AG09319 (cell line): ENCODE measurements around the gene HDHD3.
"Not testable (repeated sequence)": the region's sequence is repeated elsewhere in the genome, so short reads cannot be mapped to it uniquely, and the experiment has no call there.

Experiments
- DNase-seq: peaks from one replicate; pipeline ENCODE4 v3.0.0-alpha.2; 2010; ENCODE audit warnings: low read depth; ENCODE audit errors: extremely low read depth
- CTCF ChIP-seq: IDR thresholded peaks from 2 replicates; pipeline ENCODE4 v1.5.1; 2011; ENCODE audit warnings: low read depth, mild to moderate bottlenecking, inconsistent platforms, low read length, moderate library complexity

Gene HDHD3

DNA sequence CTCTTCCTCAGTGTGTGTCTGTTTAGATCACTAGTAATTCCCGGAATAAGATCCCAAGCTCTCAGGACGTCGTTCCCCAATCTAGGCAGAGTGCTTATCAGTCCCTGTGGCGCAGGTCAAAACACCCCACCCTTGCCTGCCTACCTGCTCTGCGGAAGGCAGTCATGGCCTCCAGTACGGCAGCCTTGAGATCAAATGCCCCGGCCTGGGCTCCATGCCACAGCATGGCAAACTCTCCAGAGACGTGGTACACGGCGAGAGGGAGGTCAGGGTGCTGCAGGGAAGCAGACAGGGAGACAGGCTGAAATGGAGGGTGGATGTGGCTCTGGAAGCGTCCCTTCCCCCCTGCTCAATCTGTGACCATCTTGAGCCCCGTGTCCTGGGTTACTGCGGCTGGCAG is 12.0 kb upstream of the HDHD3 start:
- TF ChIP-seq CTCF = no peak
- no peak for DNase-seq

GRCh38 chr9:113387560-113388230 is 10.9 kb upstream of the HDHD3 start:
- DNase-seq = no peak
- TF ChIP-seq CTCF = no peak

DNA sequence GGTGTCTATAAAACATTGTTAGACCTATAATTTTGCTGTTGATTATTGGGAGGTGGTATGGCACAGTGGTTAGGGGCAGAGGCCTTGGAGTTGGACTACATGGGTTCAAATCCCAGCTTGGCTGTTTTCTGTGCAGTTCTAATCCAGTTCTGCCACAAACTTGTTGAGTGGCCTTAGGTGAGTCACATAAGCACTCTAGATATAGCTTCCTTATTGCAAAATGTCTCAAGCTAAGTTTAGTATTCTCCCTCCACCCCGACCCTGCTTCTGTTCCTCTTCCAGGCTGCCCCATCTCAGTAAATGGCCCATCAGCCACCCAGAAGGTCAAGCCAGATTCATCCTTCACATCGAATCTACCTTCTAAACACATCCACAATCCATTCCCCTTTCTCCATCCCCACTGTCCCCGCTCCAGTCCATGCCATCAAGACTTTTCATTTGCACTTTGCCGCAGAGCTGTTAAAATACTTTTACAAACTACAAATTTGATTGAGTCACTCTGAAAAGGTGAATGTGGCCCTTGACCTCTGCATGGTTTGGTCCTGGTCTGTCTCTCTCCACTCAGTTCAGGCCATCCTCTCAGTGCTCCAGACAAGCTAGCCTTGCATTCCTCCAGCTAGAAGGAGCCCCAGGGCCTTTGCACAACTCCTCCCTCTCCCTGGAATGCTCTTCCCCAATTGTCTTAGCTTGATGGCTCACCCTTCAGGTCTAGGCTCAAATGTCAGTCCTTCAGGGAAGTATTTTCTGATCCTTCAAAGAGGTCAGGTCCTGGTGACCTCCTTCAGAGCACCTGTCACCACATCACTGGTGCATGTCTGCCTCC is 10.0 kb upstream of the HDHD3 start:
- no peak for DNase-seq
- no peak for TF ChIP-seq CTCF

GRCh38 chr9:113381909-113382411 is 5.2 kb upstream of the HDHD3 start:
- no peak for TF ChIP-seq CTCF
- DNase-seq = no peak

DNA sequence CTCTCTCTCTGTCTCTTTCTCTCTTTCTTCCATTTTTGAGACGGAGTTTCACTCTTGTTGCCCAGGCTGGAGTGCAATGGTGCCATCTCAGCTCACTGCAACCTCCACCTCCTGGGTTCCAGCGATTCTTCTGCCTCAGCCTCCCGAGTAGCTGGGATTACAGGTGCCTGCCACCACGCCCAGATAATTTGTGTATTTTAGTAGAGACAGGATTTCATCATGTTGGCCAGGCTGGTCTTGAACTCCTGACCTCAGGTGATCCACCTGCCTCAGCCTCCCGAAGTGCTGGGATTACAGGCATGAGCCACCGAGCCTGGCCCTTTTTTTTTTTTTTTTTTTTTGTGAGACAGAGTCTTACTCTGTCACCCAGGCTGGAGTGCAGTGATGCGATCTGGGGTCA is 4.7 kb upstream of the HDHD3 start:
- DNase-seq = not testable (repeated sequence)

- no peak for TF ChIP-seq CTCF
- DNase-seq = no peak
Observed at GRCh38 chr9:113380869-113381378, 4.1 kb upstream of the HDHD3 start.

DNA sequence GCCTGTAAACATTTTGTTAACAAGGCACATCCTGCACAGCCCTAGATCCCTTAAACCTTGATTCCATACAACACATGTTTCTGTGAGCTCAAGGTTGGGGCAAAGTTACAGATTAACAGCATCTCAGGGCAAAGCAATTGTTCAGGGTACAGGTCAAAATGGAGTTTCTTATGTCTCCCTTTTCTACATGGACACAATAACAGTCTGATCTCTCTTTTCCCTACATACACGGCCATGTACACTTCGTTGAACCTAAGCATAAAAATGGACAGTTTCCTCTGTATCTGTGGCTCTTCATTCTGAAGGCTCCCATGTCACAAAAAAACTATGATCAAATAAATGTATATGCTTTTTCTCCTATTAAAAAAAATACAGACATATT is 3.0 kb upstream of the HDHD3 start:
- not testable (repeated sequence) for DNase-seq

GRCh38 chr9:113379094-113379828 is 2.5 kb upstream of the HDHD3 start:
- not testable (repeated sequence) for DNase-seq
